Type B pancreatic cell (in vitro differentiated cells): ENCODE measurements around the gene CLEC7A. TPM values are rescaled to one million over a fixed set of nuclear protein-coding genes. Genes with fewer than 3 reads are reported as not detected.

ENCODE experiments used
- DNase-seq: peaks from one replicate; pipeline ENCODE4 v3.0.0; 2021; ENCODE audit warnings: mixed read lengths; ENCODE audit not compliant: unreplicated experiment; ENCODE audit errors: extremely low spot score
- H3K27ac Mint-ChIP-seq: 2 replicates; pipeline ENCODE4 v1.8.0; 2021; ENCODE audit warnings: mild to moderate bottlenecking, mixed read lengths
- H3K27me3 Mint-ChIP-seq: 2 replicates; pipeline ENCODE4 v1.8.0; 2021; ENCODE audit warnings: mixed read lengths
- H3K36me3 Mint-ChIP-seq: 2 replicates; pipeline ENCODE4 v1.8.0; 2021; ENCODE audit warnings: mixed read lengths
- H3K4me1 Mint-ChIP-seq: one replicate; pipeline ENCODE4 v1.8.0; 2021; ENCODE audit warnings: mixed read lengths; ENCODE audit not compliant: unreplicated experiment
- H3K4me3 Mint-ChIP-seq: 2 replicates; pipeline ENCODE4 v1.8.0; 2021; ENCODE audit warnings: mild to moderate bottlenecking, mixed read lengths
- H3K9me3 Mint-ChIP-seq: 2 replicates; pipeline ENCODE4 v1.8.0; 2021; ENCODE audit warnings: mixed read lengths
- CTCF ChIP-seq: fragments of 200-600 bp; sonication (generic); conservative IDR thresholded peaks from 2 replicates; pipeline ENCODE4 v1.5.0; 2021; ENCODE audit warnings: antibody characterized with exemption, mild to moderate bottlenecking
- total RNA-seq: library from RNA; stranded (reverse); gene quantifications from 2 replicates; pipeline ENCODE4 v1.2.1, GENCODE V29; 2021; ENCODE audit warnings: low replicate concordance

Gene CLEC7A
- total RNA-seq, 1 donor from 2014 or later: 1.8 TPM

DNA sequence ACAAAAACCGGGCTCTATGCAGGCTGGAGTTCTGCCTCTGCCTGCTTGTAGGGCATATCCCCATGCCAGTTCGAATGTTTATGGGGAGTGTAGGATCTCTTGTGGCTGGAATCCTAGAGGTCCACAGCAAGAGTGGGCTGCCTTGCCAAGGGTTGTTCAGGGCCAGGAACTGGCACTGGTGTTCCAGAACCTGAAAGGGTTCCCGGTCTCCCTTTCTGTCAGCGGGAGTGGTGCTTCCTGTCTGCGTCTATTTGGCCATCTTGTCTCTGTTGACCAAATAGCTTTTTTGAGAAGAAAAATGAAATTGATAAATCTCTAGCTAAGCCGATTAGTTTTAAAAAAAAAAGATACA lies 24.1 kb upstream of the CLEC7A start:
- H3K4me1 Mint-ChIP-seq: peaks cover 9% of the 10 kb centered on the region

DNA sequence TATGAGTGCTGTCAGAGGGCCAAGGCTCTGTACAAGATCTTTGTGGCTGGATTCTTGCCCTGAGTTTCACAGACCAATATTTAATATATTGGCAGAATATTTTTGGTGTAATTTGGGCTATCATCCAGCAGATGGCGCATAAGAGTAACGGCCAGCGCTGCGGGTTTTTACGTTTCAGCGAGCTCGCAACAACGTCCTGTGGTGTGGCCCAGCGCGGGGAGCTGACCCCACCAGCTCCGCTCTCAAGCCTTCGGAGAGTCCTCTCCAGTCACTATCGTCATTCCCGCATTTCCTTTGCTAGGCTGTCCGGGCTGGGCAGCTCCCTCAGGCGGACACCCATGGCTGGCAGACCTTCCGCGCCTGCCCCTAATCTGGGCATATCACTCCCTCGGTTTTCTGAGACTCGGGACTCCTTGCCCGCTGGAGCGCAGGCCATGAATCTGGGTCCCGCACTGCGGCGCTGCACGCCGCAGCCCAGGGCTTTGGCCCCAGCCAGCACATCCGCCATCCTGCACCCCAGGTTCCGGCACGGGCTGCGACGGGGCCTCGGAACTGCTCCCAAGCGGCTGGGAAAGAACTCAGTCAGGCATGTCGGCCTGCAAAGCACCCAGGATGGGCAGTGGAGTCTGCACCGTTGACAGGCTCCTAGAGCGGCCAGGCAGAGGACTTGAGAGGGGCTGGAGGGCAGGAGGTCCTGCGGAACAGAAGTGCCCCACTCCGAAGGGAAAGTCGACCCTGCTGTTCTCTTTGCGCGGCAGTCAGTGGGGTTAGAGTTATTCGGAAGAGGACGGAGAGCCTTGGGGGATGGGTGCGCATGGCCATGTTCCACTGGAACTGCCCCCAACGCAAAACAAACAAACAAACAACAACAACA lies 23.5 kb upstream of the CLEC7A start:
- peaks cover 3% of the 10 kb centered on the region for H3K36me3 Mint-ChIP-seq
- H3K27ac Mint-ChIP-seq: peak overlapping the region; percentile 92
- peaks cover 9% of the 10 kb centered on the region for H3K4me1 Mint-ChIP-seq
- no peaks in the 10 kb centered on the region for H3K9me3 Mint-ChIP-seq
- H3K27me3 Mint-ChIP-seq: peaks cover 3% of the 10 kb centered on the region
- peak; percentile 92 for TF ChIP-seq CTCF
- peak overlapping the region; percentile 93 for H3K4me3 Mint-ChIP-seq
- peak; percentile 79 for DNase-seq

More for the DNA sequence above, 24.1 kb upstream of the CLEC7A start:
- no peak for TF ChIP-seq CTCF
- Mint-ChIP-seq H3K27me3 (peaks cover 3% of the 10 kb centered on the region), H3K4me3 (peak overlapping the region; percentile 93), H3K27ac (peak overlapping the region; percentile 92), H3K36me3 (peaks cover 3% of the 10 kb centered on the region), H3K9me3 (no peaks in the 10 kb centered on the region)
- DNase-seq: no peak

- H3K27me3 Mint-ChIP-seq: peaks cover 3% of the 10 kb centered on the region
- peaks cover 9% of the 10 kb centered on the region for H3K4me1 Mint-ChIP-seq
- H3K9me3 Mint-ChIP-seq: no peaks in the 10 kb centered on the region
- H3K27ac Mint-ChIP-seq: no peak overlapping the region
- TF ChIP-seq CTCF: no peak
- peaks cover 3% of the 10 kb centered on the region for H3K36me3 Mint-ChIP-seq
- no peak overlapping the region for H3K4me3 Mint-ChIP-seq
- DNase-seq: no peak
Measured at GRCh38 chr12:10151621-10152020, 21.6 kb upstream of the CLEC7A start.

GRCh38 chr12:10147714-10148403 lies 17.9 kb upstream of the CLEC7A start:
- no peak for TF ChIP-seq CTCF
- H3K27ac Mint-ChIP-seq: no peak overlapping the region
- peaks cover under 1% of the 10 kb centered on the region for H3K36me3 Mint-ChIP-seq
- no peaks in the 10 kb centered on the region for H3K9me3 Mint-ChIP-seq
- no peaks in the 10 kb centered on the region for H3K27me3 Mint-ChIP-seq
- peaks cover under 1% of the 10 kb centered on the region for H3K4me1 Mint-ChIP-seq
- H3K4me3 Mint-ChIP-seq: no peak overlapping the region
- DNase-seq: no peak

- no peak overlapping the region for H3K27ac Mint-ChIP-seq
- H3K27me3 Mint-ChIP-seq: no peaks in the 10 kb centered on the region
- TF ChIP-seq CTCF: no peak
- no peaks in the 10 kb centered on the region for H3K9me3 Mint-ChIP-seq
- no peak for DNase-seq
- no peaks in the 10 kb centered on the region for H3K36me3 Mint-ChIP-seq
- no peaks in the 10 kb centered on the region for H3K4me1 Mint-ChIP-seq
- no peak overlapping the region for H3K4me3 Mint-ChIP-seq
Measured at GRCh38 chr12:10142976-10143589, 13.1 kb upstream of the CLEC7A start.
